Measurements from ENCODE around the gene JAG2.

DNA sequence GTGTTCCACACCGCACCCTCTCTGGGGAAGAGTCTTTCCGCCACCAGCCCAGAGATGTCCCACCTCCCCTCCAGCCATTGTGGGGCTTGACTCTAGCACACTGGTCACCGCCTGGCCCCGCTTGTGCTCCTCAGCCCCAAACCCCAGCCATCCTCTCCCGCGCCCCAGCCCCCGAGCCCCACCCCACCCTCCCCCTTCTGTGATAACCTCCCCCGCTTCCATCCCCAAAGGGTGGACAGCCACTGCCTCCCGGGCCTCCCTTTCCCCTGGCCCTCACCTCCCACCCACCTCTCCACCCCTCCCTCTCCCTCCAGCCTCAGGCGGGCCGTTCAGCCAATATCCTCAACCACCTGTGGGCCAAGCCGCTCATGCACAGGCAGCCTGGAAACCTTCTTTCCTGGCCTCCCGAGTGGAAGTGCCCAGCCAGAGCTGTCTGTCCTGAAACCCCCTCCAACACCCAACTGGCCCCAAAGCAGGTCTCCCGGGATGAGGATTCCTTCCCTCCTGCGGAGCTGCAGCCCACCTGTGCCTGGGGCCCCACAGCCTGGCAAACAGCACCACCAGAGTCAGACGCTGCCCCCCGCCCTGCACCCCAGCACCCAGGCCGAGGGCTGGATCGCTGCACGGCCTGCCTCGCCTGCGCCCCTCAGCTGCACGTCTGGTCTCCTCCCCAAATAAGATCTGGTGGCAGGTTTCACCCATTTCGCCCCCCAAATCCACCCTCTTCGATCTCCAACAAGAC, 39.6 kb upstream of the JAG2 start:
- TF ChIP-seq EZH2 (IDR thresholded peaks at IDR 0.05; ENCODE audit: insufficient read depth, poor library complexity, severe bottlenecking), result no peak
- no peak for TF ChIP-seq EZH2phosphoT487 (IDR thresholded peaks at IDR 0.05; ENCODE audit: insufficient read depth, low read depth)

All from GM23248 (cell line).